Liver (tissue), 9 donors: ENCODE results near the gene LLGL2. TPM values are rescaled to one million over a fixed set of nuclear protein-coding genes. Genes with fewer than 3 reads are reported as not detected.

Experiments used
- DNase-seq: peaks from one replicate; pipeline ENCODE4 v3.0.0-alpha.2; 2017; ENCODE audit warnings: low spot score
- H3K27ac ChIP-seq, 2 donors: one replicate each; pipeline ENCODE4 v1.7.0; 2013; ENCODE audit warnings: inconsistent platforms in 2 of 2, low read length in 2 of 2, control low read depth in 1 of 2, low read depth in 1 of 2, mild to moderate bottlenecking in 1 of 2
- H3K27me3 ChIP-seq, 4 donors: one replicate each; pipeline versions ENCODE4 v1.6.1 to v1.7.0; 2013; ENCODE audit warnings: low read length in 3 of 4, inconsistent platforms in 1 of 4, mild to moderate bottlenecking in 1 of 4, moderate library complexity in 1 of 4; ENCODE audit not compliant: control insufficient read depth in 4 of 4, insufficient read depth in 4 of 4
- H3K36me3 ChIP-seq, 4 donors: one replicate each; pipeline versions ENCODE4 v1.6.1 to v1.7.0; 2013; ENCODE audit warnings: low read length in 3 of 4, mild to moderate bottlenecking in 3 of 4, low read depth in 1 of 4, moderate library complexity in 1 of 4; ENCODE audit not compliant: control insufficient read depth in 4 of 4, insufficient read depth in 3 of 4
- H3K4me1 ChIP-seq, 4 donors: one replicate each; pipeline versions ENCODE4 v1.6.1 to v1.7.0; 2013; ENCODE audit warnings: low read length in 3 of 4, mild to moderate bottlenecking in 3 of 4, moderate library complexity in 1 of 4; ENCODE audit not compliant: control insufficient read depth in 4 of 4, insufficient read depth in 4 of 4
- H3K4me3 ChIP-seq, 3 donors: one replicate each; pipeline versions ENCODE4 v1.6.1 to v1.7.0; 2013; ENCODE audit warnings: low read length in 3 of 3, control low read depth in 1 of 3, low read depth in 1 of 3, mild to moderate bottlenecking in 1 of 3
- H3K9ac ChIP-seq, 2 donors: one replicate each; pipeline ENCODE4 v1.7.0; 2013; ENCODE audit warnings: low read length in 2 of 2, mild to moderate bottlenecking in 2 of 2, moderate library complexity in 2 of 2, control low read depth in 1 of 2, low read depth in 1 of 2
- H3K9me3 ChIP-seq, 4 donors: one replicate each; pipeline versions ENCODE4 v1.6.1 to v1.7.0; 2013; ENCODE audit warnings: low read length in 3 of 4; ENCODE audit not compliant: control insufficient read depth in 4 of 4
- CTCF ChIP-seq: fragments of 150-350 bp; IDR thresholded peaks from 2 replicates; pipeline ENCODE4 v1.5.1; 2017; ENCODE audit warnings: improper control_type of control experiment, low read depth, low read length; ENCODE audit not compliant: missing input control
- EGR1 ChIP-seq, 2 donors: IDR thresholded peaks; 2 replicates each; pipeline ENCODE4 v1.6.1; 2016 to 2018; ENCODE audit warnings: antibody characterized with exemption in 2 of 2, low read depth in 2 of 2
- FOXA1 ChIP-seq: IDR thresholded peaks from 2 replicates; pipeline ENCODE4 v1.6.1; 2016; ENCODE audit warnings: antibody characterized with exemption
- FOXA2 ChIP-seq: IDR thresholded peaks from 2 replicates; pipeline ENCODE4 v1.6.1; 2016; ENCODE audit warnings: antibody characterized with exemption
- GABPA ChIP-seq, 2 donors: IDR thresholded peaks in 1 of 2; conservative IDR thresholded peaks in 1 of 2; 2 replicates each; pipeline ENCODE4 v1.6.1; 2016; ENCODE audit warnings: antibody characterized with exemption in 2 of 2, mild to moderate bottlenecking in 1 of 2, moderate library complexity in 1 of 2
- HNF4A ChIP-seq, 2 donors: conservative IDR thresholded peaks; 2 replicates each; pipeline ENCODE4 v1.6.1; 2016; ENCODE audit warnings: antibody characterized with exemption in 2 of 2, mild to moderate bottlenecking in 2 of 2
- HNF4G ChIP-seq: IDR thresholded peaks from 2 replicates; pipeline ENCODE4 v1.6.1; 2016; ENCODE audit warnings: antibody characterized with exemption
- JUND ChIP-seq, 2 donors: IDR thresholded peaks; 2 replicates each; pipeline ENCODE4 v1.6.1; 2016; ENCODE audit warnings: antibody characterized with exemption in 2 of 2
- MAX ChIP-seq: IDR thresholded peaks from 2 replicates; pipeline ENCODE4 v1.6.1; 2016; ENCODE audit warnings: antibody characterized with exemption
- NR2F2 ChIP-seq: IDR thresholded peaks from 2 replicates; pipeline ENCODE4 v1.6.1; 2016; ENCODE audit warnings: antibody characterized with exemption
- REST ChIP-seq: IDR thresholded peaks from 2 replicates; pipeline ENCODE4 v1.6.1; 2016; ENCODE audit warnings: antibody characterized with exemption, mild to moderate bottlenecking
- RXRA ChIP-seq, 2 donors: IDR thresholded peaks; 2 replicates each; pipeline ENCODE4 v1.6.1; 2017 to 2018; ENCODE audit warnings: antibody characterized with exemption in 2 of 2, mild to moderate bottlenecking in 1 of 2
- SP1 ChIP-seq: IDR thresholded peaks from 2 replicates; pipeline ENCODE4 v1.6.1; 2018; ENCODE audit warnings: antibody characterized with exemption, mild to moderate bottlenecking
- ZBTB33 ChIP-seq: IDR thresholded peaks from 2 replicates; pipeline ENCODE4 v1.6.1; 2016; ENCODE audit warnings: antibody characterized with exemption
- WGBS: extraction: QIAGEN DNeasy Blood & Tissue Kit; methylation state at CpG from one replicate; pipeline ENCODE4 v1.1.7; 2013; 5-methylcytosine and 5-hydroxymethylcytosine counted together
- polyA plus RNA-seq, 2 donors: library from polyadenylated mRNA; stranded (reverse) in 1 of 2; unstranded in 1 of 2; fragments of 200-250 nt in 1 of 2; fragments of >200 nt in 1 of 2; fragmentation: Nextera tagmentation in 1 of 2; extraction: Ambion mirVana in 1 of 2; gene quantifications; one replicate each; pipeline versions ENCODE4 v1.2.1 to v1.2.3, GENCODE V29; 2013 to 2015
- total RNA-seq, 2 donors: library from RNA; depleted of rRNA; stranded (reverse); fragments of >200 nt; gene quantifications; one replicate each; pipeline ENCODE4 v1.2.3, GENCODE V29; 2014
- donor health status: healthy.
- donor health status: healthy.
- donor health status: healthy.
- donor health status: healthy.
- donor health status: healthy.

The LLGL2 gene
- total and polyA plus RNA-seq, 4 donors: 23.2 to 69.6 (median 38.5) TPM

GRCh38 chr17:75506134-75506533 is 19.4 kb upstream of the LLGL2 start:
- 90% methylated on average over 21 of the region's 21 CpGs for WGBS
- Histone ChIP-seq H3K27me3 (no peaks in the 10 kb centered on the region), H3K27ac (no peak overlapping the region), H3K9me3 (no peaks in the 10 kb centered on the region), H3K4me1 (peaks cover 12 to 44% (median 28%) of the 10 kb centered on the region in 4 donors), H3K9ac (no peak overlapping the region), H3K4me3 (no peak overlapping the region), H3K36me3 (peaks cover 0 to 22% (median 10%) of the 10 kb centered on the region in 4 donors)
- no peak for DNase-seq
- TF ChIP-seq HNF4A (conservative IDR thresholded peaks at IDR 0.05): no peak
- TF ChIP-seq CTCF: no peak
- TF ChIP-seq REST: no peak
- no peak for TF ChIP-seq HNF4G
- no peak for TF ChIP-seq FOXA2
- no peak for TF ChIP-seq ZBTB33
- TF ChIP-seq NR2F2: no peak
- TF ChIP-seq EGR1 (IDR thresholded peaks at IDR 0.05; ENCODE audit: low read depth in 2 of 2): no peak
- no peak for TF ChIP-seq GABPA (IDR thresholded peaks at IDR 0.05 in 1 of 2, conservative IDR thresholded peaks at IDR 0.05 in 1 of 2)
- TF ChIP-seq JUND (IDR thresholded peaks at IDR 0.05): no peak
- no peak for TF ChIP-seq MAX
- no peak for TF ChIP-seq SP1
- no peak for TF ChIP-seq FOXA1

- 94% methylated on average over 20 of the region's 20 CpGs for WGBS
- Histone ChIP-seq H3K36me3 (peaks cover 0 to 15% (median 9%) of the 10 kb centered on the region in 4 donors), H3K9me3 (no peaks in the 10 kb centered on the region), H3K4me3 (no peak overlapping the region), H3K27ac (no peak overlapping the region), H3K27me3 (no peaks in the 10 kb centered on the region), H3K4me1 (peaks cover 16 to 52% (median 34%) of the 10 kb centered on the region in 4 donors), H3K9ac (no peak overlapping the region)
- no peak for TF ChIP-seq RXRA (IDR thresholded peaks at IDR 0.05)
- TF ChIP-seq ZBTB33: no peak
- no peak for TF ChIP-seq NR2F2
- no peak for TF ChIP-seq SP1
- no peak for TF ChIP-seq HNF4A (conservative IDR thresholded peaks at IDR 0.05)
- TF ChIP-seq MAX: no peak
- TF ChIP-seq FOXA1: no peak
- no peak for TF ChIP-seq REST
- TF ChIP-seq GABPA (IDR thresholded peaks at IDR 0.05 in 1 of 2, conservative IDR thresholded peaks at IDR 0.05 in 1 of 2): no peak
- no peak for TF ChIP-seq HNF4G
- DNase-seq: no peak
These were observed 18.6 kb upstream of the LLGL2 start for GRCh38 chr17:75506888-75507287.
